HEK293 (cell line): Measurements from ENCODE around the gene CPEB2.
A peak's percentile ranks its signal among the peaks of the same experiment; 100 is the strongest.

Experiments used
- AEBP2 ChIP-seq: fragments of 450-650 bp; formaldehyde crosslinking; IDR thresholded peaks from 2 replicates; pipeline ENCODE4 v1.5.1; 2016; ENCODE audit warnings: missing biosample characterization, missing genetic modification characterization, borderline replicate concordance
- CTCF ChIP-seq: fragments of 450-650 bp; formaldehyde crosslinking; IDR thresholded peaks from 2 replicates; pipeline ENCODE4 v1.5.1; 2016; ENCODE audit warnings: missing biosample characterization, missing genetic modification characterization
- FEZF1 ChIP-seq: fragments of 450-650 bp; formaldehyde crosslinking; IDR thresholded peaks from 2 replicates; pipeline ENCODE4 v1.5.1; 2016; ENCODE audit warnings: missing biosample characterization, missing genetic modification characterization
- SP2 ChIP-seq: fragments of 450-650 bp; formaldehyde crosslinking; IDR thresholded peaks from 2 replicates; pipeline ENCODE4 v1.5.1; 2016; ENCODE audit warnings: missing biosample characterization, missing genetic modification characterization
- ZBTB1 ChIP-seq: fragments of 450-650 bp; formaldehyde crosslinking; IDR thresholded peaks from 2 replicates; pipeline ENCODE4 v1.5.1; 2016; ENCODE audit warnings: missing biosample characterization, missing genetic modification characterization
- ZBTB6 ChIP-seq: fragments of 450-650 bp; formaldehyde crosslinking; IDR thresholded peaks from 2 replicates; pipeline ENCODE4 v1.5.1; 2017; ENCODE audit warnings: missing biosample characterization, missing genetic modification characterization
- ZNF114 ChIP-seq: fragments of 450-650 bp; formaldehyde crosslinking; IDR thresholded peaks from 2 replicates; pipeline ENCODE4 v1.5.0; 2017; ENCODE audit warnings: missing biosample characterization, missing genetic modification characterization
- ZNF133 ChIP-seq: fragments of 450-650 bp; formaldehyde crosslinking; IDR thresholded peaks from 2 replicates; pipeline ENCODE4 v1.5.1; 2016; ENCODE audit warnings: missing biosample characterization, missing genetic modification characterization
- ZNF174 ChIP-seq: fragments of 450-650 bp; formaldehyde crosslinking; IDR thresholded peaks from 2 replicates; pipeline ENCODE4 v1.5.0; 2017; ENCODE audit warnings: missing biosample characterization, mild to moderate bottlenecking, missing genetic modification characterization
- ZNF23 ChIP-seq: fragments of 450-650 bp; formaldehyde crosslinking; IDR thresholded peaks from 2 replicates; pipeline ENCODE4 v1.5.1; 2016; ENCODE audit warnings: missing biosample characterization, missing genetic modification characterization, borderline replicate concordance
- ZNF26 ChIP-seq: fragments of 450-650 bp; formaldehyde crosslinking; IDR thresholded peaks from 2 replicates; pipeline ENCODE4 v1.5.1; 2016; ENCODE audit warnings: missing biosample characterization, missing genetic modification characterization
- ZNF274 ChIP-seq, 2 experiments: fragments of 200-500 bp in 1 of 2; fragments of 450-650 bp in 1 of 2; sonication (Bioruptor generic) in 1 of 2; formaldehyde crosslinking in 1 of 2; IDR thresholded peaks; 2 replicates each; pipeline versions ENCODE4 v1.5.1 to v1.6.1; 2014 to 2016; ENCODE audit warnings: borderline replicate concordance in 1 of 2, inconsistent platforms in 1 of 2, low read length in 1 of 2, missing biosample characterization in 1 of 2, missing genetic modification characterization in 1 of 2
- ZNF335 ChIP-seq: fragments of 450-650 bp; formaldehyde crosslinking; conservative IDR thresholded peaks from 2 replicates; pipeline ENCODE4 v1.5.1; 2016; ENCODE audit warnings: missing biosample characterization, missing genetic modification characterization
- ZNF391 ChIP-seq: fragments of 450-650 bp; formaldehyde crosslinking; IDR thresholded peaks from 2 replicates; pipeline ENCODE4 v1.5.1; 2016; ENCODE audit warnings: low read depth, missing biosample characterization, missing genetic modification characterization, borderline replicate concordance
- ZNF585B ChIP-seq: fragments of 450-650 bp; formaldehyde crosslinking; IDR thresholded peaks from 2 replicates; pipeline ENCODE4 v1.5.1; 2016; ENCODE audit warnings: missing biosample characterization, missing genetic modification characterization
- ZNF707 ChIP-seq: fragments of 450-650 bp; formaldehyde crosslinking; IDR thresholded peaks from 2 replicates; pipeline ENCODE4 v1.5.1; 2016; ENCODE audit warnings: missing biosample characterization, missing genetic modification characterization
- TF ChIP-seq, protein P1 (sequence below): fragments of 450-650 bp; formaldehyde crosslinking; IDR thresholded peaks from 2 replicates; pipeline ENCODE4 v1.5.1; 2016; ENCODE audit warnings: missing biosample characterization, missing genetic modification characterization
- TF ChIP-seq, protein P2 (sequence below): fragments of 450-650 bp; formaldehyde crosslinking; IDR thresholded peaks from 2 replicates; pipeline ENCODE4 v1.5.1; 2016; ENCODE audit warnings: missing biosample characterization, missing genetic modification characterization
- TF ChIP-seq, protein P3 (sequence below): fragments of 450-650 bp; formaldehyde crosslinking; IDR thresholded peaks from 2 replicates; pipeline ENCODE4 v1.5.1; 2016; ENCODE audit warnings: missing biosample characterization, missing genetic modification characterization, borderline replicate concordance
- TF ChIP-seq, protein P4 (sequence below): fragments of 450-650 bp; formaldehyde crosslinking; IDR thresholded peaks from 2 replicates; pipeline ENCODE4 v1.5.1; 2016; ENCODE audit warnings: missing biosample characterization, missing genetic modification characterization, low read depth

Gene CPEB2

DNA sequence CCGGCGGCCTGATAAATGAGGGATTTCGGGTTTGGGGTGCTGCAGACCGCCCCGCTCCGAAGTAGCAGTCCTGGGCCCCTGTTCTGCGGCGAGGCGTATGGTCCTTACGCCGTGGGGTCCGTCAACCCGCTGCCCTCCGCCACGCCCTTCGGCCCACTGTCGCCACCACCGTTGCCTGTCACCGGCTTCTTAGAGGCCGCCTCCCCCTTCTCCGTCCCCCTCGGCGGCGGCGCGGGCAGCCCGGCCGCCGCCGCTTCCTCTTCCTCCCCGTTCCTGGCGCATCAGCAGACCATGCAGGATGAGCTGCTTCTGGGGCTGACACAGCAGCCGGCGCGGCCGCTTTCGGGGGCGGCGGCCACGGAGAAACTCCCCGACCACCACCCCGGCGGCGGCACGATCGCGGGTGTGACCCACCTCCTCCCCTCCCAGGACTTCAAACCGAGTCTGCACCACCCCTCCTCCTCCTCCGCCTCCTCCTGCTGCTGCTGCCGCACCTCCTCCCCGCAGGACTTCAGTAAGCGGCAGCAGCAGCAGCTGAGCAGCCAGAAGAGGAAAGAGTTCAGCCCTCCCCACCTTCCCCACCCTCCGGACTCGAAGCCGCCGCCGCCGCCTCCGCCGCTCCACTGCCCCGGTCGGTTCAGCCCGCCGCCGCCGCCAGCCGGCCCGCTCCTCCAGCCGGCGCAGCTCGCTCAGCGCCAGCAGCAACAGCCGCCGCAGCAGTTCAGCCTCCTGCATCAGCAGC, 549 bp downstream of the CPEB2 start (continued):
- no peak for TF ChIP-seq ZBTB1 (tag by site-specific recombination)
- TF ChIP-seq ZBTB6 (tag by site-specific recombination): no peak
- no peak for TF ChIP-seq CTCF (tag by site-specific recombination)
- TF ChIP-seq ZNF335 (tag by site-specific recombination): peak; percentile 74
- TF ChIP-seq ZNF23 (tag by site-specific recombination): no peak
- no peak for TF ChIP-seq ZNF585B (tag by site-specific recombination)
- TF ChIP-seq, protein P1, sequence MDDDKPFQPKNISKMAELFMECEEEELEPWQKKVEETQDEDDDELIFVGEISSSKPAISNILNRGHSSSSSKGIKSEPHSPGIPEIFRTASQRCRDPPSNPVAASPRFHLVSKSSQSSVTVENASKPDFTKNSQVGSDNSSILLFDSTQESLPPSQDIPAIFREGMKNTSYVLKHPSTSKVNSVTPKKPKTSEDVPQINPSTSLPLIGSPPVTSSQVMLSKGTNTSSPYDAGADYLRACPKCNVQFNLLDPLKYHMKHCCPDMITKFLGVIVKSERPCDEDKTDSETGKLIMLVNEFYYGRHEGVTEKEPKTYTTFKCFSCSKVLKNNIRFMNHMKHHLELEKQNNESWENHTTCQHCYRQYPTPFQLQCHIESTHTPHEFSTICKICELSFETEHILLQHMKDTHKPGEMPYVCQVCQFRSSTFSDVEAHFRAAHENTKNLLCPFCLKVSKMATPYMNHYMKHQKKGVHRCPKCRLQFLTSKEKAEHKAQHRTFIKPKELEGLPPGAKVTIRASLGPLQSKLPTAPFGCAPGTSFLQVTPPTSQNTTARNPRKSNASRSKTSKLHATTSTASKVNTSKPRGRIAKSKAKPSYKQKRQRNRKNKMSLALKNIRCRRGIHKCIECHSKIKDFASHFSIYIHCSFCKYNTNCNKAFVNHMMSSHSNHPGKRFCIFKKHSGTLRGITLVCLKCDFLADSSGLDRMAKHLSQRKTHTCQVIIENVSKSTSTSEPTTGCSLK (tag by site-specific recombination): no peak
- TF ChIP-seq ZNF707: no peak
- TF ChIP-seq ZNF391 (tag by site-specific recombination): no peak
- TF ChIP-seq ZNF174 (tag by site-specific recombination): no peak
- no peak for TF ChIP-seq AEBP2 (tag by site-specific recombination)
- no peak for TF ChIP-seq ZNF133
- peak; percentile 64 for TF ChIP-seq SP2 (tag by site-specific recombination)
- TF ChIP-seq, protein P2, sequence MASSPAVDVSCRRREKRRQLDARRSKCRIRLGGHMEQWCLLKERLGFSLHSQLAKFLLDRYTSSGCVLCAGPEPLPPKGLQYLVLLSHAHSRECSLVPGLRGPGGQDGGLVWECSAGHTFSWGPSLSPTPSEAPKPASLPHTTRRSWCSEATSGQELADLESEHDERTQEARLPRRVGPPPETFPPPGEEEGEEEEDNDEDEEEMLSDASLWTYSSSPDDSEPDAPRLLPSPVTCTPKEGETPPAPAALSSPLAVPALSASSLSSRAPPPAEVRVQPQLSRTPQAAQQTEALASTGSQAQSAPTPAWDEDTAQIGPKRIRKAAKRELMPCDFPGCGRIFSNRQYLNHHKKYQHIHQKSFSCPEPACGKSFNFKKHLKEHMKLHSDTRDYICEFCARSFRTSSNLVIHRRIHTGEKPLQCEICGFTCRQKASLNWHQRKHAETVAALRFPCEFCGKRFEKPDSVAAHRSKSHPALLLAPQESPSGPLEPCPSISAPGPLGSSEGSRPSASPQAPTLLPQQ (tag by site-specific recombination): no peak
- TF ChIP-seq FEZF1 (tag by site-specific recombination): no peak
- TF ChIP-seq, protein P3, sequence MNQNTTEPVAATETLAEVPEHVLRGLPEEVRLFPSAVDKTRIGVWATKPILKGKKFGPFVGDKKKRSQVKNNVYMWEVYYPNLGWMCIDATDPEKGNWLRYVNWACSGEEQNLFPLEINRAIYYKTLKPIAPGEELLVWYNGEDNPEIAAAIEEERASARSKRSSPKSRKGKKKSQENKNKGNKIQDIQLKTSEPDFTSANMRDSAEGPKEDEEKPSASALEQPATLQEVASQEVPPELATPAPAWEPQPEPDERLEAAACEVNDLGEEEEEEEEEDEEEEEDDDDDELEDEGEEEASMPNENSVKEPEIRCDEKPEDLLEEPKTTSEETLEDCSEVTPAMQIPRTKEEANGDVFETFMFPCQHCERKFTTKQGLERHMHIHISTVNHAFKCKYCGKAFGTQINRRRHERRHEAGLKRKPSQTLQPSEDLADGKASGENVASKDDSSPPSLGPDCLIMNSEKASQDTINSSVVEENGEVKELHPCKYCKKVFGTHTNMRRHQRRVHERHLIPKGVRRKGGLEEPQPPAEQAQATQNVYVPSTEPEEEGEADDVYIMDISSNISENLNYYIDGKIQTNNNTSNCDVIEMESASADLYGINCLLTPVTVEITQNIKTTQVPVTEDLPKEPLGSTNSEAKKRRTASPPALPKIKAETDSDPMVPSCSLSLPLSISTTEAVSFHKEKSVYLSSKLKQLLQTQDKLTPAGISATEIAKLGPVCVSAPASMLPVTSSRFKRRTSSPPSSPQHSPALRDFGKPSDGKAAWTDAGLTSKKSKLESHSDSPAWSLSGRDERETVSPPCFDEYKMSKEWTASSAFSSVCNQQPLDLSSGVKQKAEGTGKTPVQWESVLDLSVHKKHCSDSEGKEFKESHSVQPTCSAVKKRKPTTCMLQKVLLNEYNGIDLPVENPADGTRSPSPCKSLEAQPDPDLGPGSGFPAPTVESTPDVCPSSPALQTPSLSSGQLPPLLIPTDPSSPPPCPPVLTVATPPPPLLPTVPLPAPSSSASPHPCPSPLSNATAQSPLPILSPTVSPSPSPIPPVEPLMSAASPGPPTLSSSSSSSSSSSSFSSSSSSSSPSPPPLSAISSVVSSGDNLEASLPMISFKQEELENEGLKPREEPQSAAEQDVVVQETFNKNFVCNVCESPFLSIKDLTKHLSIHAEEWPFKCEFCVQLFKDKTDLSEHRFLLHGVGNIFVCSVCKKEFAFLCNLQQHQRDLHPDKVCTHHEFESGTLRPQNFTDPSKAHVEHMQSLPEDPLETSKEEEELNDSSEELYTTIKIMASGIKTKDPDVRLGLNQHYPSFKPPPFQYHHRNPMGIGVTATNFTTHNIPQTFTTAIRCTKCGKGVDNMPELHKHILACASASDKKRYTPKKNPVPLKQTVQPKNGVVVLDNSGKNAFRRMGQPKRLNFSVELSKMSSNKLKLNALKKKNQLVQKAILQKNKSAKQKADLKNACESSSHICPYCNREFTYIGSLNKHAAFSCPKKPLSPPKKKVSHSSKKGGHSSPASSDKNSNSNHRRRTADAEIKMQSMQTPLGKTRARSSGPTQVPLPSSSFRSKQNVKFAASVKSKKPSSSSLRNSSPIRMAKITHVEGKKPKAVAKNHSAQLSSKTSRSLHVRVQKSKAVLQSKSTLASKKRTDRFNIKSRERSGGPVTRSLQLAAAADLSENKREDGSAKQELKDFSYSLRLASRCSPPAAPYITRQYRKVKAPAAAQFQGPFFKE (tag by site-specific recombination): no peak
- TF ChIP-seq ZNF114 (tag by site-specific recombination): no peak
- TF ChIP-seq, protein P4, sequence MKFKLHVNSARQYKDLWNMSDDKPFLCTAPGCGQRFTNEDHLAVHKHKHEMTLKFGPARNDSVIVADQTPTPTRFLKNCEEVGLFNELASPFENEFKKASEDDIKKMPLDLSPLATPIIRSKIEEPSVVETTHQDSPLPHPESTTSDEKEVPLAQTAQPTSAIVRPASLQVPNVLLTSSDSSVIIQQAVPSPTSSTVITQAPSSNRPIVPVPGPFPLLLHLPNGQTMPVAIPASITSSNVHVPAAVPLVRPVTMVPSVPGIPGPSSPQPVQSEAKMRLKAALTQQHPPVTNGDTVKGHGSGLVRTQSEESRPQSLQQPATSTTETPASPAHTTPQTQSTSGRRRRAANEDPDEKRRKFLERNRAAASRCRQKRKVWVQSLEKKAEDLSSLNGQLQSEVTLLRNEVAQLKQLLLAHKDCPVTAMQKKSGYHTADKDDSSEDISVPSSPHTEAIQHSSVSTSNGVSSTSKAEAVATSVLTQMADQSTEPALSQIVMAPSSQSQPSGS (tag by site-specific recombination): no peak
- no peak for TF ChIP-seq ZNF274 (IDR thresholded peaks at IDR 0.05; ENCODE audit: low read length)
- TF ChIP-seq ZNF274 (tag by site-specific recombination; IDR thresholded peaks at IDR 0.05; ENCODE audit: borderline replicate concordance): no peak
- no peak for TF ChIP-seq ZNF26 (tag by site-specific recombination)
